ENCODE results near the gene RREB1.

DNA sequence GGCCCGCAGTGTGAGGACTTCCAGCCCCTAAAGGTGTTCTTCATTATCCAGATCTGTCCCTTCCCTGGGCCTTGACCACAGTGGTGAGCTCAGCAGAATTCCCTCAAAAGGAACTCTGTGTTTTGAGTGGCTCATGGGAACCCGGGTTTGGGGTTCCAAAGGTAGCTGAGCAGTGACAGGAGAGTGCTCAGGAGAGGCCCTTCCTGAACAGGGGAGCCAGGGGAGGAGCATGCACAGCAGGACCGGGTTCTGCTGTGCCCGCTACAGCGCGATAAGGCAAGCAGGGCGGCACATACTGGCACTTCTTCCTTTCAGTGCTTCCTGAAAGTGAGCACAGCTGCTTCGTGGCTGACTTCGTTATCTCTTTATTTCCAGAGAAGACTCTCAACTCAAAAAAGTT lies 117.0 kb downstream of the RREB1 start:
- no peak for TF ChIP-seq EZH2 (IDR thresholded peaks at IDR 0.05; ENCODE audit: borderline replicate concordance, low read length)
- TF ChIP-seq, protein P1, sequence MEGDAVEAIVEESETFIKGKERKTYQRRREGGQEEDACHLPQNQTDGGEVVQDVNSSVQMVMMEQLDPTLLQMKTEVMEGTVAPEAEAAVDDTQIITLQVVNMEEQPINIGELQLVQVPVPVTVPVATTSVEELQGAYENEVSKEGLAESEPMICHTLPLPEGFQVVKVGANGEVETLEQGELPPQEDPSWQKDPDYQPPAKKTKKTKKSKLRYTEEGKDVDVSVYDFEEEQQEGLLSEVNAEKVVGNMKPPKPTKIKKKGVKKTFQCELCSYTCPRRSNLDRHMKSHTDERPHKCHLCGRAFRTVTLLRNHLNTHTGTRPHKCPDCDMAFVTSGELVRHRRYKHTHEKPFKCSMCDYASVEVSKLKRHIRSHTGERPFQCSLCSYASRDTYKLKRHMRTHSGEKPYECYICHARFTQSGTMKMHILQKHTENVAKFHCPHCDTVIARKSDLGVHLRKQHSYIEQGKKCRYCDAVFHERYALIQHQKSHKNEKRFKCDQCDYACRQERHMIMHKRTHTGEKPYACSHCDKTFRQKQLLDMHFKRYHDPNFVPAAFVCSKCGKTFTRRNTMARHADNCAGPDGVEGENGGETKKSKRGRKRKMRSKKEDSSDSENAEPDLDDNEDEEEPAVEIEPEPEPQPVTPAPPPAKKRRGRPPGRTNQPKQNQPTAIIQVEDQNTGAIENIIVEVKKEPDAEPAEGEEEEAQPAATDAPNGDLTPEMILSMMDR (conservative IDR thresholded peaks at IDR 0.05 in 1 of 2, IDR thresholded peaks at IDR 0.05 in 1 of 2; ENCODE audit: extremely low read depth in 1 of 2, insufficient read depth in 1 of 2, low read depth in 1 of 2, low read length in 2 of 2), result no peak
